Activated CD4-positive, CD25-positive, alpha-beta regulatory T cell treated with anti-CD3 and anti-CD28 coated beads, Interleukin-2, amount 50 U/mL, for 24 hours (primary cell): ENCODE results near the gene KLHL7.
"Not testable (repeated sequence)": the region's sequence is repeated elsewhere in the genome, so short reads cannot be mapped to it uniquely, and the experiment has no call there.

Source experiments
- ATAC-seq, 2 donors: fragments of 150-1000 bp; cut with Tn5 transposase; one replicate each; pipeline ENCODE4 v1.10.0; 2021; ENCODE audit warnings: mild to moderate bottlenecking in 1 of 2, moderate library complexity in 1 of 2

The KLHL7 gene

GRCh38 chr7:23220690-23221305 lies 115.2 kb downstream of the KLHL7 start:
- ATAC-seq, result no peak

- no peak for ATAC-seq
Measured at GRCh38 chr7:23222439-23223030, 117.0 kb downstream of the KLHL7 start.

- not testable (repeated sequence) for ATAC-seq
Measured at GRCh38 chr7:23224364-23224763, 118.8 kb downstream of the KLHL7 start.

- no peak for ATAC-seq
Measured at GRCh38 chr7:23226844-23227450, 121.4 kb downstream of the KLHL7 start.
